Upper lobe of left lung (tissue), 4 donors: ENCODE data around the gene CREB3L4.

Experiments used
- POLR2A ChIP-seq, 4 donors: fragments of 450-650 bp; IDR thresholded peaks; one replicate each; pipeline ENCODE4 v1.5.1; 2016 to 2017; ENCODE audit warnings: antibody characterized with exemption in 4 of 4, mild to moderate bottlenecking in 2 of 4
- POLR2AphosphoS5 ChIP-seq, 2 donors: sonication (generic); formaldehyde crosslinking; IDR thresholded peaks; one replicate each; pipeline ENCODE4 v1.5.1; 2017; ENCODE audit warnings: antibody characterized with exemption in 2 of 2
- TF ChIP-seq, protein P1 (sequence below), 6 experiments: fragments of 450-650 bp in 4 of 6; fragments of 200-600 bp in 2 of 6; sonication (generic) in 2 of 6; IDR thresholded peaks; one replicate each; pipeline ENCODE4 v1.5.1; 2016 to 2019; ENCODE audit warnings: antibody characterized with exemption in 6 of 6

DNA sequence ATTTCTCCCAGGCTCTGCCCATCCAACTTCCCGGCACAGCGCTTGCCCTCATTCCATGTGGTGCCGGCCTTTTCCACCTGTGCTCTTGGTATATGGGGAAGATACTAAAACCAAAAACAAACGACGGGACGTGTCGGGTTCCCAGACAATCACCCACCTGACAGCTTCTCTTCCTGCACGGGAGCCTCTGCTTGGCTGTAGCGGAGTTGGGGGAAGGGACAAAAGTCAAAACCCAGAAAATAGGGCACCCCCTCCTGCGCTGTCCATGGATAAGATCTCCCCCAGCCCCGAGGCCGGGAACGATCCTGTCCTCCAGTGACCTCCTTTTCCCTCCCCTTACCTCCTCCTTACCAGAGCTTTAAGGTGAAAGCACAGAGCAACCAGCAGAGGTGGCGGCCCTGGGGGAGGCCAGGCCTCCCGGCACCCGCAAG lies 9.1 kb downstream of the CREB3L4 start:
- no peak for TF ChIP-seq POLR2A (IDR thresholded peaks at IDR 0.05)
- TF ChIP-seq, protein P1, sequence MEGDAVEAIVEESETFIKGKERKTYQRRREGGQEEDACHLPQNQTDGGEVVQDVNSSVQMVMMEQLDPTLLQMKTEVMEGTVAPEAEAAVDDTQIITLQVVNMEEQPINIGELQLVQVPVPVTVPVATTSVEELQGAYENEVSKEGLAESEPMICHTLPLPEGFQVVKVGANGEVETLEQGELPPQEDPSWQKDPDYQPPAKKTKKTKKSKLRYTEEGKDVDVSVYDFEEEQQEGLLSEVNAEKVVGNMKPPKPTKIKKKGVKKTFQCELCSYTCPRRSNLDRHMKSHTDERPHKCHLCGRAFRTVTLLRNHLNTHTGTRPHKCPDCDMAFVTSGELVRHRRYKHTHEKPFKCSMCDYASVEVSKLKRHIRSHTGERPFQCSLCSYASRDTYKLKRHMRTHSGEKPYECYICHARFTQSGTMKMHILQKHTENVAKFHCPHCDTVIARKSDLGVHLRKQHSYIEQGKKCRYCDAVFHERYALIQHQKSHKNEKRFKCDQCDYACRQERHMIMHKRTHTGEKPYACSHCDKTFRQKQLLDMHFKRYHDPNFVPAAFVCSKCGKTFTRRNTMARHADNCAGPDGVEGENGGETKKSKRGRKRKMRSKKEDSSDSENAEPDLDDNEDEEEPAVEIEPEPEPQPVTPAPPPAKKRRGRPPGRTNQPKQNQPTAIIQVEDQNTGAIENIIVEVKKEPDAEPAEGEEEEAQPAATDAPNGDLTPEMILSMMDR (IDR thresholded peaks at IDR 0.05) = no peak
- TF ChIP-seq POLR2AphosphoS5 (IDR thresholded peaks at IDR 0.05) = no peak
